LHCN-M2 (cell line): ENCODE measurements around the gene EPO. TPM values are rescaled to one million over a fixed set of nuclear protein-coding genes. Genes with fewer than 3 reads are reported as not detected.
A peak's percentile ranks its signal among the peaks of the same experiment; 100 is the strongest.

Experiments
- DNase-seq: peaks from one replicate; pipeline ENCODE4 v3.0.0-alpha.2; 2012; ENCODE audit warnings: low read depth
- polyA plus RNA-seq: library from polyadenylated mRNA; unstranded; fragments of >200 nt; gene quantifications from one replicate; pipeline ENCODE4 v1.2.1, GENCODE V29; 2012; ENCODE audit warnings: missing spikeins
- total RNA-seq: library from RNA; depleted of rRNA; stranded (reverse); fragments of >200 nt; gene quantifications from 2 replicates; pipeline ENCODE4 v1.2.3, GENCODE V29; 2014; rRNA removed

EPO gene
- 0.11 TPM in 1 of 2 replicates, not detected in the other for total RNA-seq
- polyA plus RNA-seq: 0.09 TPM

DNA sequence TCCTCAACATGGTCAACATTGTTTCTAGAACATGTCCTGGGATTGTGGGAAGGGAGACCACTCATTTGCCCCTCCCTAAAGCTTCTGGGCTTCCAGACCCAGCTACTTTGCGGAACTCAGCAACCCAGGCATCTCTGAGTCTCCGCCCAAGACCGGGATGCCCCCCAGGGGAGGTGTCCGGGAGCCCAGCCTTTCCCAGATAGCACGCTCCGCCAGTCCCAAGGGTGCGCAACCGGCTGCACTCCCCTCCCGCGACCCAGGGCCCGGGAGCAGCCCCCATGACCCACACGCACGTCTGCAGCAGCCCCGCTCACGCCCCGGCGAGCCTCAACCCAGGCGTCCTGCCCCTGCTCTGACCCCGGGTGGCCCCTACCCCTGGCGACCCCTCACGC is at the start of gene EPO:
Gene EPO, plus strand, starts transcription at position 190 of the 392 bp plus-strand sequence. CDS start 513 bp downstream, outside the sequence.
- no peak for DNase-seq

DNA sequence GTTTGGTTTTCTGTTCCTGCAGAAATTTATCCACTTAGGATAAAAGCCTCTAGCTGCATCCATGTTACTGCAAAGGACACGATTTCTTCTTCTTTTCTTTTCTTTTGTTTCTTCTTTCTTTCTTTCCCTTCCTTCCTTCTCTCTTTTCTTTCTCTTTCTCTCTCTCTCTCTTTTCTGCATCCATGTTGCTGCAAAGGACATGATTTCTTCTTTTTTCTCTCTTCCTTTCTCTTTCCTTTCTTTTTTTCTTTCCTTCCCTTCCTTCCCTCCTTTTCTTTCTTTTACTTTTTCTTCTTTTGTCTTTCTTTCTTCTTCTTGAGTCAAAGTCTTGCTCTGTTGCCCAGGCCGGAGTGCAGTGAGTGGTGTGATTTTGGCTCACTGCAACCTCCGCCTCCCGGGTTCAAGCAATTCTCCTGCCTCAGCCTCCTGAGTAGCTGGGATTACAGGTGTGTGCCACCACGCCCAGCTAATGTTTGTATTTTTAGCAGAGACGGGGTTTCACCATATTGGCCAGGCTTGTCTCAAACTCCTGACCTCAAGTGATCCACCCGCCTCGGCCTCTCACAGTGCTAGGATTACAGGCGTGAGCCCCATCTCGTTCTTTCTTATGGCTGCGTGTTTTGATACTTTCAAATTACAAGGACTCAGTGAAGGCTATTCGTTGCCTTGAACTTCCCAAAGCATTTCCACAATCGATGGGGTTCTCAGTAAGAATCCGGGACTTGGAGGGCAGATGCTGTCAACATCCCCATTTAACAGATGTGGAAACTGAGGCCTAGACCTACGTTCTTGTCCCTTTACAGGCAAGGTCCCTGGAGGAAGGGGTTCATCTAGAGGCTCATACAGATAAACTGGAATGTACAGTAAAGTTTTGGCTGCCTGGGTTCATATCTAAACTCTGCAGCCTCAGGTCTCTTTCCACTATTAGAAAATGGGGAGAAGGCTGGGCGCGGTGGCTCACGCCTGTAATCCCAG is 48.6 kb upstream of the EPO start:
- no peak for DNase-seq

- peak; percentile 99 for DNase-seq
Measured at GRCh38 chr7:100673302-100673941, 46.8 kb upstream of the EPO start, which contains the start of gene GNB2. Gene GNB2 (plus strand): TSS chr7:100673740. CDS start chr7:100676266, 2,526 bp downstream.

- DNase-seq: peak; percentile 32
Measured at GRCh38 chr7:100673942-100674410, 46.3 kb upstream of the EPO start.

GRCh38 chr7:100674411-100675104 is 45.7 kb upstream of the EPO start:
- DNase-seq: no peak

GRCh38 chr7:100675105-100675451 is 45.2 kb upstream of the EPO start:
- no peak for DNase-seq

GRCh38 chr7:100675581-100676350 is 44.5 kb upstream of the EPO start:
- DNase-seq: peak; percentile 71

DNA sequence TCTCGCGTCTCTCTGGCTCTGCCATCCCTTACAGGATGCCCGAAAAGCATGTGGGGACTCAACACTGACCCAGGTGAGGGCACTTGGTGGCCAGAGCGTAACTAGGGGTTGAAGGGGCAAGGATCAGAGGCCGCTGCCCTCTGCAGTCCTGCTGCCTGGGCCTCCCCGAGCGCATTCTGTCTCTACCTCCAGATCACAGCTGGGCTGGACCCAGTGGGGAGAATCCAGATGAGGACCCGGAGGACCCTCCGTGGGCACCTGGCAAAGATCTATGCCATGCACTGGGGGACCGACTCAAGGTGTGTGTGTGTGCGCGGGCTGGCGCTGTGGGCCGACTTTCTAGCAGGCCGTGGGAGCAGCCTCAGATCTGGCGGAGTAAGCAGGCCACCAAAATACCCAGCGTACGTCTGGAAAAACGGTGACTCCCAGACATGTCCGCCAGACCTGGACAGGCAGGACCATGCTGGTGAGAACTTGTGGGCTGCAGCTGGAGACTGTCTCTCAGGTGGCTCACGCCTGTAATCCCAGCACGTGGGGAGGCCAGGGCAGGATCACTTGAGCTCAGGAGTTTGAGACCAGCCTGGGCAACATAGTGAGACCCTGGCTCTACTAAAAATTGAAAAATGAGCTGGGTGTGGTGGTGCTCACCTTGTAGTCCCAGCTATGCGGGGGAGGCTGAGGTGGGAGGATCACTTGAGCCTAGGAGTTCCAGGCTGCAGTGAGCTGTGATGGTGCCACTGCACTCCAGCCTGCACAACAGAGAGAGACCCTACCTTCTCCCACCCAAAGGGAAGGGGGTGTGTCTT is 43.6 kb upstream of the EPO start:
- no peak for DNase-seq

DNA sequence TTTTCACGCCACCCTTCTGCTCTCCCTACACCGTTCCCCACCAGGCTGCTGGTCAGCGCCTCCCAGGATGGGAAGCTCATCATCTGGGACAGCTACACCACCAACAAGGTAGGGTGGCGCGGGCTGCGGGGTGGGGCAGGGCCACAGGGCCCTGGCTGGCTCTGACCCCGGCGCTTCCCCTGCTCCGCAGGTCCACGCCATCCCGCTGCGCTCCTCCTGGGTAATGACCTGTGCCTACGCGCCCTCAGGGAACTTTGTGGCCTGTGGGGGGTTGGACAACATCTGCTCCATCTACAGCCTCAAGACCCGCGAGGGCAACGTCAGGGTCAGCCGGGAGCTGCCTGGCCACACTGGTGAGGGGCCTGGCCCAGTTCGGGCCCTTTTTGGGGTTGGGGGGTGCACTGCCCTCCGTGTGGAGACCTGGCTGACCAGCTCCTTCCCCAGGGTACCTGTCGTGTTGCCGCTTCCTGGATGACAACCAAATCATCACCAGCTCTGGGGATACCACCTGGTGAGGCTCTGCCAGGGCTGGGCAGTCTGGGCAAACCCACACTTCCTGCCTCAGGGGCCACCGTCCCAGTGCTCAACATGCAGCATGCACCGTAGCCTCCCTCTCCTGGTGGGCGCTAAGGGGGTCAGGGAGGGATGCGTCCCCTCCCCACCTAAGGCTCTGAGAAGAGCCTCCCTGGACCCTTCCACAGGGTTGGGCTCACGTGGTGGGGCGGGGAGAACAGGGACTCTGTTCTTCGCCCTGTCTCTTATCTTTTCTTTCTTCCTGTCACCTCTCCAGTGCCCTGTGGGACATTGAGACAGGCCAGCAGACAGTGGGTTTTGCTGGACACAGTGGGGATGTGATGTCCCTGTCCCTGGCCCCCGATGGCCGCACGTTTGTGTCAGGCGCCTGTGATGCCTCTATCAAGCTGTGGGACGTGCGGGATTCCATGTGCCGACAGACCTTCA is 42.7 kb upstream of the EPO start:
- DNase-seq: no peak

DNA sequence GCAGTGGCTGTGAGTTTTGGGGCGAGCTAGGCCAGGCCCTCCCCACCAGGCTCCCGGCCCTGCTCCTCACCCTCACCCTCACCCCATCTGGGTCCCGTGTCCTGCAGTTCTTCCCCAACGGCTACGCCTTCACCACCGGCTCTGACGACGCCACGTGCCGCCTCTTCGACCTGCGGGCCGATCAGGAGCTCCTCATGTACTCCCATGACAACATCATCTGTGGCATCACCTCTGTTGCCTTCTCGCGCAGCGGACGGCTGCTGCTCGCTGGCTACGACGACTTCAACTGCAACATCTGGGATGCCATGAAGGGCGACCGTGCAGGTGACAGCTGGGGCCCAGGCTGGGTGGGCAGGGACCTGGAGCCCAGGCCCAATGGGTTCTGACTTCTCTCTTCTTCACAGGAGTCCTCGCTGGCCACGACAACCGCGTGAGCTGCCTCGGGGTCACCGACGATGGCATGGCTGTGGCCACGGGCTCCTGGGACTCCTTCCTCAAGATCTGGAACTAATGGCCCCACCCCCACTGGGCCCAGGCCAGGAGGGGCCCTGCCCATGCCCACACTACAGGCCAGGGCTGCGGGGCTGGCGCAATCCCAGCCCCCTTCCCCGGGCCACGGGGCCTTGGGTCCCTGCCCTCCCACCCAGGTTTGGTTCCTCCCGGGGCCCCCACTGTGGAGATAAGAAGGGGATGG is 41.8 kb upstream of the EPO start:
- no peak for DNase-seq

GRCh38 chr7:100679129-100679926 is 40.9 kb upstream of the EPO start:
- DNase-seq: no peak

- peak; percentile 50 for DNase-seq
Measured at GRCh38 chr7:100679927-100680575, 40.2 kb upstream of the EPO start.

- no peak for DNase-seq
Measured at GRCh38 chr7:100680576-100681271, 39.5 kb upstream of the EPO start.

- DNase-seq: no peak
Measured at GRCh38 chr7:100681491-100682227, 38.6 kb upstream of the EPO start.

DNA sequence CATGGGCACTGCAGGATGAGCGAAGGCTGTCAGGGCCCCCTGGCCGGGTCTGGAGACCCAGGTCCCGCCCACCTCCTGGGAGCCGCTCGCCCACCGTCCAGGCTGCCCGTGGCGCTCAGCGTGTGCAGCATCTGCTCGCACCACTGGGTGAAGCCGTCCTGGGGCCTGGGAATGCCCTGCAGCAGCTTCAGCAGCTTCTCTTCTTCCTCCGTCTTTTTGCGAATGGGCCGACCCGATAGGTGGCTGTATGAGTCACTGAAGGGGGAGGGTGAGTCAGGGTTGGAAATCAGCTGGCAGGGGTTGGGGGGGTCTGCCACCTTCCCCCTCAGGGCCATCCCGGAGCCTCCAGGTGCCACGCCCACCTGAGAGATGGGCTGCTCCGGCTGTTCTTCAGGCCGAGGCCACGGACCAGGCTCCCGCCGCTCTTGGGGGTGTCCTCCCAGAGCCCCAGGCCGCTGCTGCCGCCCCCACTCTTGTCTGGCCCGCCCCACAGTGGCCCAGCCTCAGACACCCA is 38.0 kb upstream of the EPO start:
- DNase-seq: peak; percentile 35
